HG03520 (cell line): ENCODE measurements around the gene PCSK5.

Source experiments
- ATAC-seq: cut with Tn5 transposase; IDR thresholded peaks from one replicate; pipeline ENCODE4 v1.9.1; 2021; ENCODE audit warnings: mild to moderate bottlenecking, moderate library complexity; ENCODE audit not compliant: unreplicated experiment

Gene PCSK5

DNA sequence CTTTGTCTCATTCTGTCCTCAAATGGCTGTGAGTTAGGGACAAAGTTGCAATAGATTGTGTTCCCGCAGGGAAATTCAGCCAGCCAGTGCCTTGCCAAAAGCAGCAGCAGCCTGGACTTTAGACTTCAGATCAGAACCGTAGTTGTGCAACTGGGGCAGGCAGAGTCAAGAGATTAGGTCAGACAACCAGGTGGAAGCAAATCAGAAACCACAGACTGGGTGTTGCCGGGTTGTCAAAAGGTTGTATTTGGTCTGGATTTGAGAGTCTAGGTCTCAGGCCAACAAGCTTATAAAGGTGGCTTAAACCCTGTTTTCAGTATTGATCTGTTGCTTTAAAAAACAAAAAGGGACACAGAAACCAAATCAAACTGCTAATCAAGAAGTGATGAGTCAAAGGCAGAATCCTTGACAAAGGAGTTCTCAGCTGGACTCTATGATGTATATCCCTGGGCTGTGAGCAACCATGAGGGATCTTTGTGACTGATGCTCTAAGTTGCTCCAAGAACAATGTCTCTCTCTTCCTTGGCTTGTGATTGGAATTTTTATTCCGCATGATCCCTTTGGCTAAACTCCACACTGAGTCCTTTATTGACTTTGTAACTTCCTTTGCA lies 482.8 kb downstream of the PCSK5 start:
- peak; percentile 37 for ATAC-seq

GRCh38 chr9:76373784-76374474 lies 483.5 kb downstream of the PCSK5 start:
- no peak for ATAC-seq

DNA sequence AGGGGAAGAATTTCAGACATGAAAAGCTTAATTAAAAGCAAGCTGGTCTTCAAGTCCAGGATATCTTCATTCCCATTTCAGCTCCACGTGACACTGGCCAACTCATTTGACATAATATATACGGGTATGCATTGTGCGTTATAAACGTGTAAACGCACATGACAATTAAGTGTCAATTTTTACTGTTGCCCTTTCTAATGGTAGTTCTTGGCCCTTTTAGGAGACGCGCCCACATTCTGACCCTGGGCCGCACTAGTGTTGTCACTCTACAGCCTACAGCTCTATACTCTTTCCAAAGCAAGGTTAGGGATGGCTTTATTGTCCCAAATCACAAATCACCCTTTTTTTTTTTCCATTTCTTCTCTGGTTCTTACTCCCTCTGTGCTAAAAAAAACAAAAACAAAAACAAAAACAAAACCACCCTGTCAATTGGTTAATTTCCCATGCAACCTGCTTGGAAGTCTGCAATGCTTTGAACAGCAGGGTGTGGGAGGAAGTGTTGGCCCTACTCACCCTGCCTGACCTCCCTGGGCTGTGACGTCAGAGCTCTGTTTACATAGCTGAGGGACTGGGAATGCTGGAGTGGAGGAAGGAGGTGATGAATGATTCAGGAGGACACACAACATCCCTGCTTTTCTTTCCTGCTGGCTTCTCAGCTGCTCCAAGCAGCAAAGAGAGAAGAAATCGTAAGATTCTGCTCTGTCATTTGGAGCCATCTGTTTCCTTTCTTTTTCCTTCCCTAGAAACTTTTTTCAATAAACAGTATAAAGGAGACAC lies 484.5 kb downstream of the PCSK5 start:
- ATAC-seq: no peak

- no peak for ATAC-seq
Measured at GRCh38 chr9:76377791-76378190, 487.3 kb downstream of the PCSK5 start.

- no peak for ATAC-seq
Measured at GRCh38 chr9:76378367-76379073, 488.0 kb downstream of the PCSK5 start.

DNA sequence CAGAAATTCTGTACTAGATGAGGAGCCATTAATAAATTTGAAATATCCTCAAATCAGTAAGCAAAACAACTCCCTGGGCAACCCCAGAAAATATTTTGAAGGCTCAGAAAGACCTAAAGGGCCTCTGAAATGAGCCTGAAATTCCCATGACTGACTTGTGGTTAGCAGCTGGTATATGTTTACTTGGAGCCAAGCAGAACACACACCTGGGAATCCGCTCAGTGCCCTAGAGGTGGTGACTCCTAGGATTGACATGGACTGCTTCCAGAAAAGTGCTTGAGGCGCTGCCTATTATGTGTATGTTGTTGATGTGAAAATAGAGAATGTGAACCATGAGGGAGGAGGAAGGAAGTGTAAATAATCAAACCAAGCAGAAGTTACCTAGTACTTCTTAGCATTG lies 489.0 kb downstream of the PCSK5 start:
- ATAC-seq: no peak

DNA sequence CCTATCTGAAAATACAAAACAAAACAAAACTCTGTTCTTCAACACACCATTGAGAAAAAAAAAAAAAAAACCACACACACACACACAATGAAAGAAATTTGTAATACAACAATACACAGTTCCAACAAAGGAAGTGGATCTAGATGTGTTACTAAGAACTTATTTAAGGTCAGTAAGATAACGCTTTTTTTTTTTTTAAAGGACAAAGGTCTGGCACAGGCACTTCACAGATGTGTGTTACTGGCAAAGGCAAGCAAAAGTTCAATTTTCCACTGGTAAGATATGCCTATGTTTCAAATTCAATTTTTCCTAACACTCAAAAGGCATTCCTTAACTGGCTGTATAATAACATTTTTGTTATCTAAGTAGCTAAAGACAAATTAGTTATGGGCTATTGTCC lies 500.2 kb downstream of the PCSK5 start:
- no peak for ATAC-seq

GRCh38 chr9:76394195-76394959 lies 503.9 kb downstream of the PCSK5 start, which contains the start of gene RFK:
RFK (minus strand) TSS chr9:76394426; CDS start chr9:76394171, 255 bp downstream.
- peak; percentile 59 for ATAC-seq

DNA sequence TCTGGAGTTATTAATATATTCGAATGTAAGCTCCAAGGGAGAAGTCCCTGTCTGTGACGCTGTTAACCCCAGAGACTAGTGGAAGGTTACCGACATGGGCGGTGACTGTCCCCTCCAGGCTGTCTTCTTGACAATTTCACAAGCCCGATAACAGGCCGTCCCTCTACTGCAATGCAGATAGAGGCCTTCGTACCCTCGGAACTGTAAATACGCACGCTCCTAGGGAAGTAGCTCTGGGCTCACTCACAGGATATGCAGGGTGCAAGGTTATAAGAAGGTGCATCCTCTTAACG lies 504.4 kb downstream of the PCSK5 start:
- ATAC-seq: peak; percentile 47

- ATAC-seq: no peak
Measured at GRCh38 chr9:76395381-76395780, 504.9 kb downstream of the PCSK5 start.

GRCh38 chr9:76396144-76396543 lies 505.7 kb downstream of the PCSK5 start:
- ATAC-seq: no peak

DNA sequence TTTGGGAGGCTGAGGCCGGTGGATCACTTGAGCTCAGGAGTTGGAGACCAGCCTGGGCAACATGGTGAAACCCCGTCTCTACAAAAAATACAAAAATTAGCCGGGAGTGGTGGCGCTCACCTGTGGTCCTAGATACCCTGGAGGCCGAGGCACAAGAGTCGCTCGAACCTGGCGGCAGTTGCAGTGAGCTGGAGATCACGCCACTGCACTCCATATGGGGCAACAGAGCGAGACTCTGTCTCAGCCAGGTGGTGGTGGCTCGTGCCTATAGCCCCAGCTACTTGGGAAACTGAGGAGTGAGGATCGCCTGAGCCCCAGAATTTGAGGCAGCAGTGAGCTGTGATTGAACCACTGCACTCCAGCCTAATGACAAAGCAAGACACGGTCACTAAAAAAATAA lies 506.1 kb downstream of the PCSK5 start:
- no peak for ATAC-seq

DNA sequence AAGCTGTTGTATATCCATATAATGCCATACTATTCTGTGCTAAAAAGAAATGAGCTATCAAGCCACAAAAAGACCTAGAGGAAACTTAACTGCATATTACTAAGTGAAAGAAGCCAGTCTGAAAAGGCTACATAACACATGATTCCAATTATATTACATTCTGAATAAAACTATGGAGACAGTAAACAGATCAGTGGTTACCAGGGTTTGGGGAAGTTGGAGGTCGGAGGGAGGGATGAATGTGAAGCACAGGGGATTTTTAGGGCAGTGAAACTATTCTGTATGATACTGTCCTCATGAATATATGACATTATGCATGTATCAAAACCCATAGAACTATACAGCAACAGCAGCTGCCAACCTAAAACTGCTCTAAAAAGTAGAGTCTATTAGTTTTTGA lies 509.4 kb downstream of the PCSK5 start:
- ATAC-seq: no peak

- ATAC-seq: no peak
Measured at GRCh38 chr9:76400534-76401096, 510.1 kb downstream of the PCSK5 start.

DNA sequence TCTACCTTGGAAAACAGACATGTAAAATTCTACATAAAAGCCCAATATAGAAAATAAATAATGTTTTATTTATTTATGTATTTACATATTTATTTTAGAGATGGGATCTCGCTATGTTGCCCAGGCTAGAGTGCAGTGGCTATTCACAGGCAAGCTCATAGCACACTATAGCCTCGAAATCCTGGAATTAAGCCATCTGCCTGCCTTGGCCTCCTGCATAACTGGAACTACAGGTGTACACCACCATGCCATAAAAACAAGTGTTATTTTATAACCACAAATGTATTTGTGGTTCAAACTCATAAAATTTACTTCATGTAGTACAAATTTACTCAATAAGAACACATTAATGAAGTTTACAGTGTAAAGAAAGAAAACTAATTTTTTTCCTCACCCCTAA lies 510.7 kb downstream of the PCSK5 start:
- no peak for ATAC-seq

DNA sequence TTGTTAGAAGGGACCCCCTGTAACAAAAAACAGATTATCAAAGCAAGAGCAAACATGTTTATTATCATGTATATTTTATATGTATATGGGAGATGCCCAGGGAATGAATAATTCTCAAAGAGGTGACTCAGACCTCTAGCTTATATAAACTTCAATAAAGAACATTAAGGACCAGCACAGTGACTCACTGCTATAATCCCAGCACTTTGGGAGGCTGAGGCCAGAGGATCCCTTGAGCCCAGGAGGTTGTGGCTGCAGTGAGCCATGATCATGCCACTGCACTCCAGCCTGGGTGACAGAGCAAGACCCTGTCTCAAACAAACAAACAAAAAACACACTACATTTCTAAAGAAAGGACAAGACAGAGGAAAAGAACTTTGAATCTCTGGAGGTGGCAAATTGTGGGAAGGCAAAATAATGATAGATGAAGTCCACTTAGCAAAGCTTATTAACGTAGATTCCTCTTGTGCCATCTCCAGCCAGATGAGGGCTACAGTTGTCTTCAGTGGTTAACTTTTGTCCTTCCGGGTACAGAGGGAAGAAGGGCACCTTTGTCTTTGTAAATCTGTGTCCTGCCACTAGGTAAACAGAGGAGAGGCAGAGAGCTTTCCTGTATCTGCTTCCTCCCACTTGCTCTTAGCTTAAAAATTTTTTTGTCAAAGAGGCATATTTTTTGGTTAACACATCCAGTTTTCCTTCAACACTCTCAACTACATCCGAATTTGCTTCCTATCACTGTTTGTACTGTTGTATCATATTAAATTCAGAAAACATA lies 511.3 kb downstream of the PCSK5 start:
- ATAC-seq: no peak

DNA sequence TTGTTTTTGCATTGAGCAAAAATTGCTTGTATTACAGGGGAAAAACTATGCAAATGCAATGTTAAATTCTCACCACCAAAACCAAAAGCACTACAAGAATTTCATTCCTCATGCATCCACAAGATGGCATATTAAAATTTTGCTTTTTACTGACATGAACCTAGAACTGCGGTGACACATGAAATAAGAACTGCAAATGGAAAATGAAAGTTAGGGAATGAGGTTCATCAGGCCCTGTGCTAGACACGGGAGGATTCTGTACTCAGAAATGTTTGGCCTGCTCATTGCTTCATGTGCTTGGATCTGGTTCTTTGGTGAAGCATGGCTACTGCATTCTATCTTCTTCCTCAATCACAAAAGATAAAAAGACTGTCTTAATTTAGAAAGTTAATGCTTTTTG lies 512.9 kb downstream of the PCSK5 start:
- peak; percentile 89 for ATAC-seq

GRCh38 chr9:76404401-76404800 lies 513.9 kb downstream of the PCSK5 start:
- ATAC-seq: no peak

GRCh38 chr9:76405340-76405739 lies 514.9 kb downstream of the PCSK5 start:
- ATAC-seq: no peak

- no peak for ATAC-seq
Measured at GRCh38 chr9:76405868-76406267, 515.4 kb downstream of the PCSK5 start.
